ENCODE results near the gene RTP5. TPM values are rescaled to one million over a fixed set of nuclear protein-coding genes. Genes with fewer than 3 reads are reported as not detected.

Gene RTP5
- polyA plus RNA-seq, 3 donors from 2014 or later, result not detected

GRCh38 chr2:241849616-241850543 is 19.6 kb upstream of the RTP5 start:
- H3K4me3 Mint-ChIP-seq, result no peak overlapping the region
- peaks cover 4 to 11% (median 5%) of the 10 kb centered on the region in 3 donors for H3K27me3 Mint-ChIP-seq (ENCODE audit: low read depth in 3 of 3)
- no peak for DNase-seq
- H3K27ac Mint-ChIP-seq, result no peak overlapping the region
- H3K9me3 Mint-ChIP-seq, result no peaks in the 10 kb centered on the region
- no peaks in the 10 kb centered on the region for H3K36me3 Mint-ChIP-seq
- H3K4me1 Mint-ChIP-seq, result peaks cover 7 to 8% of the 10 kb centered on the region in 2 donors

- DNase-seq, result no peak
- peaks cover 0 to 2% of the 10 kb centered on the region in 2 donors for H3K4me1 Mint-ChIP-seq
- H3K9me3 Mint-ChIP-seq, result no peaks in the 10 kb centered on the region
- H3K27me3 Mint-ChIP-seq (ENCODE audit: low read depth in 3 of 3), result peaks cover 0 to 10% (median 5%) of the 10 kb centered on the region in 3 donors
- H3K27ac Mint-ChIP-seq, result no peak overlapping the region
- H3K4me3 Mint-ChIP-seq, result no peak overlapping the region
- H3K36me3 Mint-ChIP-seq, result no peaks in the 10 kb centered on the region
These were observed 18.8 kb upstream of the RTP5 start for GRCh38 chr2:241850544-241851324.

- no peak for DNase-seq
These were observed 18.0 kb upstream of the RTP5 start for GRCh38 chr2:241851325-241852115.

GRCh38 chr2:241852116-241852980 is 17.2 kb upstream of the RTP5 start:
- H3K9me3 Mint-ChIP-seq, result no peaks in the 10 kb centered on the region
- no peaks in the 10 kb centered on the region for H3K4me1 Mint-ChIP-seq
- H3K36me3 Mint-ChIP-seq, result no peaks in the 10 kb centered on the region
- no peak overlapping the region for H3K27ac Mint-ChIP-seq
- H3K27me3 Mint-ChIP-seq (ENCODE audit: low read depth in 3 of 3), result peaks cover 0 to 5% (median 2%) of the 10 kb centered on the region in 3 donors
- H3K4me3 Mint-ChIP-seq, result no peak overlapping the region
- DNase-seq, result no peak

More at GRCh38 chr2:241851325-241852115, 18.0 kb upstream of the RTP5 start:
- Mint-ChIP-seq H3K36me3 (no peaks in the 10 kb centered on the region), H3K27ac (no peak overlapping the region), H3K4me1 (peaks cover 0 to under 1% of the 10 kb centered on the region in 2 donors), H3K4me3 (no peak overlapping the region), H3K9me3 (no peaks in the 10 kb centered on the region), H3K27me3 (ENCODE audit: low read depth in 3 of 3) (peaks cover 0 to 6% (median 4%) of the 10 kb centered on the region in 3 donors)

- no peaks in the 10 kb centered on the region for H3K36me3 Mint-ChIP-seq
- no peak overlapping the region for H3K27ac Mint-ChIP-seq
- no peaks in the 10 kb centered on the region for H3K9me3 Mint-ChIP-seq
- no peak overlapping the region for H3K4me3 Mint-ChIP-seq
- no peaks in the 10 kb centered on the region for H3K4me1 Mint-ChIP-seq
- DNase-seq, result no peak
- peaks cover 0 to 5% (median 2%) of the 10 kb centered on the region in 3 donors for H3K27me3 Mint-ChIP-seq (ENCODE audit: low read depth in 3 of 3)
These were observed 16.4 kb upstream of the RTP5 start for GRCh38 chr2:241852981-241853631.

GRCh38 chr2:241853651-241854341 is 15.7 kb upstream of the RTP5 start:
- peaks cover 0 to 5% (median 2%) of the 10 kb centered on the region in 3 donors for H3K27me3 Mint-ChIP-seq (ENCODE audit: low read depth in 3 of 3)
- H3K9me3 Mint-ChIP-seq, result no peaks in the 10 kb centered on the region
- no peaks in the 10 kb centered on the region for H3K4me1 Mint-ChIP-seq
- H3K36me3 Mint-ChIP-seq, result no peaks in the 10 kb centered on the region
- no peak overlapping the region for H3K4me3 Mint-ChIP-seq
- peak in 1 of 3 donors; percentile 24 for DNase-seq
- no peak overlapping the region for H3K27ac Mint-ChIP-seq

- Mint-ChIP-seq H3K36me3 (no peaks in the 10 kb centered on the region), H3K27ac (no peak overlapping the region), H3K4me1 (peaks cover 0 to under 1% of the 10 kb centered on the region in 2 donors), H3K4me3 (no peak overlapping the region), H3K27me3 (ENCODE audit: low read depth in 3 of 3) (peaks cover 0 to 5% (median 2%) of the 10 kb centered on the region in 3 donors), H3K9me3 (no peaks in the 10 kb centered on the region)
- no peak for DNase-seq
These were observed 14.9 kb upstream of the RTP5 start for GRCh38 chr2:241854342-241855244.

- Mint-ChIP-seq H3K27me3 (ENCODE audit: low read depth in 3 of 3) (peaks cover 0 to 5% (median 2%) of the 10 kb centered on the region in 3 donors), H3K27ac (no peak overlapping the region), H3K9me3 (no peaks in the 10 kb centered on the region), H3K4me1 (peaks cover 0 to 3% of the 10 kb centered on the region in 2 donors), H3K36me3 (no peaks in the 10 kb centered on the region), H3K4me3 (no peak overlapping the region)
- no peak for DNase-seq
These were observed 14.2 kb upstream of the RTP5 start for GRCh38 chr2:241855245-241855887.

- Mint-ChIP-seq H3K27ac (no peak overlapping the region), H3K4me3 (no peak overlapping the region)
- DNase-seq, result no peak
These were observed 13.6 kb upstream of the RTP5 start for GRCh38 chr2:241855888-241856422.

GRCh38 chr2:241857041-241857541 is 12.4 kb upstream of the RTP5 start:
- DNase-seq, result no peak
- Mint-ChIP-seq H3K4me3 (no peak overlapping the region), H3K27ac (no peak overlapping the region), H3K4me1 (peaks cover 4 to 11% of the 10 kb centered on the region in 2 donors), H3K36me3 (no peaks in the 10 kb centered on the region), H3K27me3 (ENCODE audit: low read depth in 3 of 3) (peaks cover 2 to 6% (median 3%) of the 10 kb centered on the region in 3 donors), H3K9me3 (no peaks in the 10 kb centered on the region)

More at GRCh38 chr2:241855888-241856422, 13.6 kb upstream of the RTP5 start:
- H3K36me3 Mint-ChIP-seq, result no peaks in the 10 kb centered on the region
- H3K9me3 Mint-ChIP-seq, result no peaks in the 10 kb centered on the region
- H3K4me1 Mint-ChIP-seq, result peaks cover 0 to 3% of the 10 kb centered on the region in 2 donors
- peaks cover 0 to 5% (median 2%) of the 10 kb centered on the region in 3 donors for H3K27me3 Mint-ChIP-seq (ENCODE audit: low read depth in 3 of 3)
